Fibroblast of lung (primary cell): Measurements from ENCODE around the gene CFC1. TPM values are rescaled to one million over a fixed set of nuclear protein-coding genes. Genes with fewer than 3 reads are reported as not detected.
"Not testable (repeated sequence)": the region's sequence is repeated elsewhere in the genome, so short reads cannot be mapped to it uniquely, and the experiment has no call there.

Experiments
- DNase-seq, 2 donors: peaks; one replicate each; pipeline versions ENCODE4 v3.0.0 to v3.0.0-alpha.2; 2010; ENCODE audit warnings: low read depth in 2 of 2
- H2AFZ ChIP-seq: 2 replicates; pipeline ENCODE4 v1.5.1; 2012; ENCODE audit warnings: low read length, control low read depth, inconsistent platforms
- H3K27ac ChIP-seq: 2 replicates; pipeline ENCODE4 v1.5.1; 2011; ENCODE audit warnings: low read length, control low read depth; ENCODE audit not compliant: insufficient read depth
- H3K27me3 ChIP-seq: 2 replicates; pipeline ENCODE4 v1.5.1; 2011; ENCODE audit warnings: mild to moderate bottlenecking, low read length; ENCODE audit not compliant: control insufficient read depth, insufficient read depth
- H3K36me3 ChIP-seq: 2 replicates; pipeline ENCODE4 v1.5.1; 2011; ENCODE audit warnings: low read length; ENCODE audit not compliant: control insufficient read depth, insufficient read depth
- H3K4me1 ChIP-seq: 2 replicates; pipeline ENCODE4 v1.5.1; 2011; ENCODE audit warnings: low read length; ENCODE audit not compliant: control insufficient read depth, insufficient read depth; ENCODE audit errors: extremely low read depth
- H3K4me2 ChIP-seq: 2 replicates; pipeline ENCODE4 v1.5.1; 2011; ENCODE audit warnings: low read length, control low read depth; ENCODE audit not compliant: insufficient read depth; ENCODE audit errors: extremely low read depth
- H3K4me3 ChIP-seq, 4 experiments: fragments of 200-600 bp in 1 of 4; sonication (generic) in 1 of 4; replicated peaks in 1 of 4; 2 replicates each; pipeline ENCODE4 v1.5.1; 2011 to 2016; ENCODE audit warnings: low read length in 4 of 4, low read depth in 3 of 4, mild to moderate bottlenecking in 3 of 4, control low read depth in 2 of 4, inconsistent platforms in 1 of 4, mixed read lengths in 1 of 4; ENCODE audit not compliant: insufficient read depth in 1 of 4; ENCODE audit errors: control extremely low read depth in 1 of 4
- H3K79me2 ChIP-seq: 2 replicates; pipeline ENCODE4 v1.5.1; 2012; ENCODE audit warnings: mild to moderate bottlenecking, low read length, inconsistent platforms; ENCODE audit not compliant: control insufficient read depth, insufficient read depth
- H3K9ac ChIP-seq: 2 replicates; pipeline ENCODE4 v1.5.1; 2011; ENCODE audit warnings: mild to moderate bottlenecking, low read length, control low read depth; ENCODE audit not compliant: insufficient read depth
- H3K9me3 ChIP-seq: 2 replicates; pipeline ENCODE4 v1.5.1; 2012; ENCODE audit warnings: low read depth, low read length; ENCODE audit not compliant: control insufficient read depth, insufficient read depth
- H4K20me1 ChIP-seq: 2 replicates; pipeline ENCODE4 v1.5.1; 2011; ENCODE audit warnings: low read length; ENCODE audit not compliant: control insufficient read depth, insufficient read depth; ENCODE audit errors: extremely low read depth
- polyA plus RNA-seq, 2 donors: library from polyadenylated mRNA; depleted of rRNA in 1 of 2; stranded (reverse) in 1 of 2; unstranded in 1 of 2; fragments of >200 nt; gene quantifications; 2 replicates each; pipeline ENCODE4 v1.2.1, GENCODE V29; 2011 to 2012; ENCODE audit warnings: missing spikeins in 1 of 2
- total RNA-seq: library from RNA; depleted of rRNA; stranded (reverse); fragments of >200 nt; gene quantifications from 2 replicates; pipeline ENCODE4 v1.2.1, GENCODE V29; 2014

Gene CFC1
- total and polyA plus RNA-seq, 2 donors (not counting 1 experiment from before 2014, with no cell fraction given) = not detected

- not testable (repeated sequence) for H4K20me1 ChIP-seq, H3K9me3 ChIP-seq, H2AFZ ChIP-seq, H3K9ac ChIP-seq, DNase-seq, H3K4me1 ChIP-seq, H3K27ac ChIP-seq, H3K4me3 ChIP-seq, H3K36me3 ChIP-seq, H3K27me3 ChIP-seq, H3K4me2 ChIP-seq, H3K79me2 ChIP-seq
Measured at GRCh38 chr2:130584726-130585125, 14.6 kb downstream of the CFC1 start.

- DNase-seq, H2AFZ ChIP-seq, H3K4me1 ChIP-seq, H3K9ac ChIP-seq, H3K27me3 ChIP-seq, H3K4me3 ChIP-seq, H3K4me2 ChIP-seq, H3K79me2 ChIP-seq, H4K20me1 ChIP-seq, H3K27ac ChIP-seq, H3K36me3 ChIP-seq, H3K9me3 ChIP-seq: not testable (repeated sequence)
Measured at GRCh38 chr2:130583582-130583981, 15.8 kb downstream of the CFC1 start.

- not testable (repeated sequence) for H3K27ac ChIP-seq, H4K20me1 ChIP-seq, H3K36me3 ChIP-seq, DNase-seq, H3K4me1 ChIP-seq, H2AFZ ChIP-seq, H3K4me3 ChIP-seq, H3K79me2 ChIP-seq, H3K9me3 ChIP-seq, H3K4me2 ChIP-seq, H3K27me3 ChIP-seq, H3K9ac ChIP-seq
Measured at GRCh38 chr2:130582970-130583369, 16.4 kb downstream of the CFC1 start.

- DNase-seq, H2AFZ ChIP-seq, H3K9me3 ChIP-seq, H3K4me3 ChIP-seq, H3K4me1 ChIP-seq, H3K27me3 ChIP-seq, H3K36me3 ChIP-seq, H3K4me2 ChIP-seq, H4K20me1 ChIP-seq, H3K9ac ChIP-seq, H3K79me2 ChIP-seq, H3K27ac ChIP-seq: not testable (repeated sequence)
Measured at GRCh38 chr2:130581491-130581890, 17.9 kb downstream of the CFC1 start.

GRCh38 chr2:130579121-130579520 lies 20.3 kb downstream of the CFC1 start:
- not testable (repeated sequence) for H3K9ac ChIP-seq, H3K4me3 ChIP-seq, H3K27ac ChIP-seq

GRCh38 chr2:130577559-130577958 lies 21.8 kb downstream of the CFC1 start:
- not testable (repeated sequence) for H3K36me3 ChIP-seq, DNase-seq, H3K4me1 ChIP-seq, H2AFZ ChIP-seq, H3K79me2 ChIP-seq, H3K27ac ChIP-seq, H3K4me2 ChIP-seq, H3K27me3 ChIP-seq, H3K9ac ChIP-seq, H4K20me1 ChIP-seq, H3K9me3 ChIP-seq, H3K4me3 ChIP-seq

More at GRCh38 chr2:130579121-130579520, 20.3 kb downstream of the CFC1 start:
- H3K9me3 ChIP-seq, DNase-seq, H2AFZ ChIP-seq, H4K20me1 ChIP-seq, H3K4me1 ChIP-seq, H3K4me2 ChIP-seq, H3K79me2 ChIP-seq, H3K36me3 ChIP-seq, H3K27me3 ChIP-seq: not testable (repeated sequence)

GRCh38 chr2:130576209-130576784 lies 23.1 kb downstream of the CFC1 start:
- not testable (repeated sequence) for H3K36me3 ChIP-seq

More at GRCh38 chr2:130576209-130576784, 23.1 kb downstream of the CFC1 start:
- H3K79me2 ChIP-seq, H3K4me3 ChIP-seq, H2AFZ ChIP-seq, H3K27ac ChIP-seq, H4K20me1 ChIP-seq, H3K4me2 ChIP-seq, H3K9ac ChIP-seq, H3K4me1 ChIP-seq, H3K9me3 ChIP-seq, DNase-seq, H3K27me3 ChIP-seq: not testable (repeated sequence)
